ENCODE data around the gene KIF9.
"Not testable (repeated sequence)": the region's sequence is repeated elsewhere in the genome, so short reads cannot be mapped to it uniquely, and the experiment has no call there.

Gene KIF9

DNA sequence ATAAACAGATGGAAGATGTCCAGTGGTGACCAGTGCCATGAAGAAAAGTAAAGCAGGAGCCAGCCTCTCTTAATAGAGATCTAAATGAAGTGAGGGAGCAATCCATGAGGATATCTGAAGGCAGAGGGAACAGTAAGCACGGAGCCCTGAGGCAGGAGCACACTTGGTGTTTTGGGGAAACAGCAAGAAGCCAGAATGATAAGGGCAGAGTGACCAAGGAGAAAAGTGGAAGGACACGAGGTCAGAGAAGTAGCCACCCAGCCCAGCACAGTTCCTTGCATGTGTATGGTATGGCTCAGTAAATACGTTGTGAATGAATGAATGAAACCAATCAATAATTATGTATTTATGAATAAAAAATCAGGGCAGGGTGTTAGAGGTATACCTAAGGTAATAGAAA, 11.8 kb upstream of the KIF9 start:
- no peak for DNase-seq

DNA sequence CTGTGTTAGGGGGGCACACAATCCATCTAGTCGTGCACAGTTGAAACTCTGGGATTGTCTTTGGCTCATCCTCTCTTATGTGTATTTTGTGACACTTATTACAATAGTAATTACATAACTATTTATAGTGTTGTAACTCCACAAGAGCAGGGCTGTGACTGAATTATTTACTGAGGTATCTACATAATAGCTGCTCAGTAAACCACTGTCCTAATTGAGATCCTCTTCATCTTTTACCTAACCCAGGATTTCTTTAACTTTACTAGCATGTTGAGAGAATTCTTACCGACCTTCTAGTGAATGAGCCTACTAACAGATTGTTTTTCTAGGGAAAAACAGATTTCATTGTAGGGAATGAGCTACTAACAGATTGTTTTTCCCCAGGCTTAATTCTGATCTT, 11.2 kb upstream of the KIF9 start:
- DNase-seq, result no peak

DNA sequence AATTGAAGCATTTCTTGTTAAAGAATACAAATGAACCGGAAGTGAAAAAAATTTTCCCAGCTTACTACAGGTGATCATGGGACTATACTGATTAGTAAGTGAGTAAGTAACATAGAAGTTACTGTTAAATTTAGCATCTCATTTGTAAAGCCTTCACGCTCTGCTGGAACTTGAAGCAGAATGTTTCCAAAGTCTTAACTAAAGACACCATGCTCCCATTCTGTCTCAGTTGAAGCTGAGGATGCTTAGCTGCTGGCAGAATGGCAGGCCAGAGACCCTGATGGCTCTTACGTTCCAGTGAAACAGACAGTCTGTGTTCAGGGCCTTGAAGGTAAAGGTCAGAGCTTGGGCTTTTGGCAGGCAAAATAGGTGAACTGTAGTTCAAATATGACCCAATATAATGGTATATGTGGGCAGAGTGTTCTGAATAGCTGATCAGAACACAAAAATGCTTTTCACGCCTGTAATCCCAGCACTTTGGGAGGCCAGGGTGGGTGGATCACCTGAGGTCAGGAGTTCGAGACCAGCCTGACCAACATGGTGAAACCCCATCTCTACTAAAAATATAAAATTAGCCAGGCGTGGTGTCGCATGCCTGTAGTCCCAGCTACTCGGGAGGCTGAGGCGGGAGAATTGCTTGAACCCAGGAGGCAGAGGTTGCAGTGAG, 9.3 kb upstream of the KIF9 start:
- DNase-seq, result not testable (repeated sequence)

DNA sequence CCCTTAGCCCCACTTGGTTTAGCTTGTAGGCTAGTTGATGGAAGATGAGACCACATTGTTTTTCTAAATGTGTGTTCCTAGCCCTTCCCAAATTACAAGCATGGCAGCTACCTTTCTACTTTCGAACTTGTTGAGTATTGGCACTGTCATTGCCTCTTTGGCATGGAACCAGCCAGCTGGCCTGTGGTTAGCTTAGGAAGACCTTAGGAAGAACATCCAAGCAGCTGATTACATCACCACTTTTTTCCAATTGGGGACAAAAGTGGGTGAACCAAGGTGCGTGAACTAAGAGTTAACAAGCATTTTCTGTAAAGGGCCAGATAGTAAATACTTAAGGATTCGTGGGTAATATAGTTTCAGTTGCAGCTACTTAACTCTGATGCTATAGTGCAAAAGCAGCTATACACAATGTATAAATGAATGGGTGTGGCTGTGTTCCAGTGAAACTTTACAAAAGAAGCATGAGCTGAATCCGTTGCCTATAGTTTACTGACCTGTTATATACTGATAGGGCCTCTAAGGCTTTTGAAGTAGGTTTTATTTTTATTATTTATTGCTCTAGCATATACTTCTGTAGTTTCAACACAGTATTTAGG, 8.7 kb upstream of the KIF9 start:
- DNase-seq, result no peak

DNA sequence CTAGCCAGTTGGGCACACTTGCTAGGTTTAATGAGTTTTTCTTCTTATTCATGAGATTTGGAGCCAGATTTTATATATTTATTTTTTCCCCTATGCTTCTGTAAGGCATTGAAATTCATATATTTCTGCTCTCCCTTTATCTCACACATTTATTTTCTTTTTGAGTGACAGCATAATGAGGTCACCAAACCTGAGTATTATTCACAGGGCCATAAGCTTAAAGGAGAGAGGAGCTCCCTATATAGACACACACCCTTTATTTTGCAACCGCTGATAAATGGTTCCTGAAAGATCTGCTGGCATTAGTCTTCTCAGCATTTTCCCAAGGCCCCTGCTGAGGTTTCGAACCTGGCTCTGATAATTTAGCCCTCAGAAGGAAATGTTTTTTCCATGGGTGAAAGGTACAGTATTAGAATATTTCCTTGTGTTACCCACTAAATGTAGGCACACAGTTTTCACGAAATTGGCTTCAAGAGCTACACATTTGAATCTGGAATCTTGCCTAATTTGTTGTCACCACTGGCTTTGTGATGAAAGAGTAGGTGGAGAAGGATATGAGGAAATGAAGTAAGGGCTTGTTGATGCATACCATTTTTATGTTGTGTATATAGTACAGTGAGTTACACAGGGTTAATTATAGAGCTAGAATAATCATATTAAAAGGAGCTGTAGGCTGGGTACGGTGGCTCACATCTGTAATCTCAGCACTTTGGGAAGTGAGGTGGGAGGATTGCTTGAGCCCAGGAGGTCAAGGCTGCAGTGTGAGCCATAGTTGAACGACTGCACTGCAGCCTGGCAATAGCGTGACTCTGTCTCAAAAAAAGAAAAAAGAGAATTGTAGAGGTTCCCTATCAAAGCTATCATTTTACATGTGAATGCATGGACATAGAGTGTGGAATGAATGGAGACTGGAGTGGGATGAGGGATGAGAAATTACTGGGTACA, 6.6 kb upstream of the KIF9 start:
- no peak for DNase-seq

DNA sequence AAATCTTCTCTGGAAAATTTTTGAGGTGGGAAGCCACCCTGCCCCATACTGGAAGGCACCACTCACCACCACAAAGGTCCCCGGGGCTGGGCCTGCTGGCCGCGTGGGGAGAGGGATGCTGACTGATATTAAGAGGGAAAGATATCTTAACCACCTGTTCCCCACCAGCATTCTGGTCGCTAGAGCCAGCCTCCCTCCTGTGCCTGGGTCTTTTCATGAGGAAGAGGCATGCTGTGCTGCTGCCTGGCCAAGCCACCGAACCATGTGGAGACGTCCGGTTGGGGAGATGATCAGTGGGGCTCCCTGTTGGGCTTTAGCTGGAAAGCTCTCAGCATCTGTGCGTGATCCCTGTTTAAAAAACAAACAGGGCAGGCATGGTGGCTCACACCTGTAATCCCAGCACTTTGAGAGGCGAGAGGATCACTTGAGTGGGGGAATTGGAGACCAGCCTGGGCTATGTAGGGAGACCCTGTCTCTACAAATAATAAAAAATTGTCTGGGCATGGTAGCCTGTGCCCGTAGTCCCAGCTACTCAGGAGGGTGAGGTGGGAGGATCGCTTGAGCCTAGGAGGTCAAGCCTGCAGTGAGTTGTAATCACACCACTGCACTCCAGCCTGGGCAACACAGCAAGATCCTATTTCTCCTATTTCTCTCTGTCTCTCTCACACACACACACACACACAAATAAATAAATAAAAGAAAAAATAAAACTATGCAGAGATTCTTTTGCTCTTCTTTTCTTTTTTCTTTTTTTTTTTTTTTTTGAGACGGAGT, 1.2 kb upstream of the KIF9 start:
- DNase-seq, result no peak

DNA sequence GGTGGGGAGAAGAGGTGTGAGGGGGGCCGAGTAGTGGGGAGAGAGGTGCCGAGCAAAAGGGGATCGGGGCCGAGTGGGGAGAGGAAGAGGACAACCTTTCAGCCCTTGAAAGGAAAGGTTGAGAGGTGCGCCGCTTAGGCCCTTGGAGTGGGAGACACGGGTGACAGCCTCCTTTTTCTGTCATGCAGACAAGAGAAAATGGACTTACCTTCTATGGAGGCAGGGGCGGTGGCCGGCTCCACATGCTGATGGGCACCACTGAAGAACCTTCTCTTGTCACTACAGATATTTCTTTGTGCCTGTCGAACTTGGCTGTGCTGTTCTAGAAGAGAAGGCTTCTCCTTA, 566 bp upstream of the KIF9 start:
- DNase-seq, result no peak

DNA sequence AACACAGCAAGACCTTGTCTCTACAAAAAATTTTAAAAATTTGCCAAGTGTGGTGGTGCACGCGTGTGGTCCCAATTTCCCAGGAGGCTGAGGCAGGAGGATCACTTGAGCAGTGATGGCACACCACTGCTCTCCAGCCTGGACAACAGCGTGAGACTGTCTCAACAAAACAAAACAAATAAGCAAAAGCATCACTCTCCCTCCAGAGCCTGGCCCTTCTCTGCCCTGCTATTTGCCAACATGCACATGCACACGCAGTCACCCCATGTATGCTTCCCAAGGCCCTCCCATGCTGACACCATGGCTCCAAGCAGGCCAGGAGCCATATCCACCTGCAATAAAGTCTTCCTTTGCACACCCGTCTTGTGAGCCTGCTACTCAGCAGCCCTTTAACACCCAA, 2.1 kb downstream of the KIF9 start:
- no peak for DNase-seq

DNA sequence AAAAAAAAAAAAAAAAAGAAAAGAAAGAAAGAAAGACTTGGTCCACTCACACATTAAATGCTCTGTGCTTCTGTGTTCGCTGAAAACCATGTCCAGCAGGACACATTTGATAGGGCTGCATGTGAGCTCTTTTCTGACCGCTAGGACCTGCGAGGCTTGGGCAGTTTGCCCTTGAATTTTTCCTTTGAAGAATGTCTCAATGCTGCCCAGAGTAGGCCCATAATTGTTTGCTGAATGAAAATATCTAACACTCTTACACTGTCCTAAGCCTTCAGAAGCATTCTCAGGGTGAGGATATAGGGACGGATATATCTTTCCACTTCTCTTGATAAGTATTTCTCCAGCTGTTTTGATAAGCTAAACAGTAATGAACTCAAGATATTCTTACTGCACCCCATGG, 6.0 kb downstream of the KIF9 start:
- no peak for DNase-seq

DNA sequence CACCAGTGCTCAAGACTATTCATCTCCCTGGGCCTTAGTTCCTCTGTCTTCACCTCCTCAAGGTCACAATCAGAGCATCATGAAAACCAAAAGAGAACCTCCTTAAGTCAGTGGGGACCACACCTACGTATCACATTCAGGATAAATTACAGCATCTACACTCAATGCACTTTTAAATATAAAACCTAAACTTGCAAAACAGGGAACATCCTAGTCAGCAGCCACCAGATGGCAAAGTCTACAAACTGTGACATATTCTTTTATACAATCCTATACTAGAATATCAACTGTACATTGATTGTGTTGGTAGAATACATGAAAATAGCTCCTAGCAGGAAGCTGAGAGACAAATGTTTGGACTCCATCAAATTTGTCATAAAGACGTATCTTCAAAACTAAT, 7.9 kb downstream of the KIF9 start:
- no peak for DNase-seq

DNA sequence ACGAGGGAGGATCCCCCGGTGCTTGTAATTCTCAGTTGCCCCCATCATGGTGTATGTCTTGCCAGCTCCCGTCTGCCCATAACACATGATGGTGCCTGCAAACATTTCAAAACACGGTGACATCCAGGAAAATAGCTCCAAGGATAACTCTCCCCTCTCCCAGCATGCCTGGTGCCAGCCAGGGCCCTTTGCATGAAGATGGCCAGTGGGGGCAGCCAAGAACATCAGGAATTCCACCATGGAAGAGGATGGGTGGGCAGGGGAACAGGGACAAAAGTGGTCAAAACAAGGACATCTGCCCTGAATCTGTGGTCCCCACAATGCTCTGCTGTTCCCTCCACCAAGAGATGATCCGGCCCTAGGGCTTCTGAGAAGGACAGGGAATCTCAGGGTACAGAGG, 9.0 kb downstream of the KIF9 start:
- no peak for DNase-seq

DNA sequence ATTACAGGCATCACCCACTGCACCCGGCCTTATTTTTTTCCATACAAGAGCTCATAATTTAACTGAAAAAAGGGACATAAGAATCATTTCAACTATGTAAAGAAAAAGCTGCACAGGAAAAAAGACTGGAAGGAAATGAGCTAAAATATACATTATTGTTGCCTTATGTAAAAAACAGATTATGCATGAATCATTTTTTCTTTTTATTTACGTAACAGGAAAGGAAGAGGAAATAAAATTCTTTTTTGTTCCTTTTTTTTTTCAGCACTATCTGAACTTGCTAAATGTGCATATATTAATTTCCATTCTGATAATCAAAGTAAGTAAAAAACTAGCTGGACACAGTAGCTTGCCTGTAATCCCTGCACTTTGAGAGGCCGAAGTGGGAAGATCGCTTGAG, 12.1 kb downstream of the KIF9 start:
- no peak for DNase-seq

DNA sequence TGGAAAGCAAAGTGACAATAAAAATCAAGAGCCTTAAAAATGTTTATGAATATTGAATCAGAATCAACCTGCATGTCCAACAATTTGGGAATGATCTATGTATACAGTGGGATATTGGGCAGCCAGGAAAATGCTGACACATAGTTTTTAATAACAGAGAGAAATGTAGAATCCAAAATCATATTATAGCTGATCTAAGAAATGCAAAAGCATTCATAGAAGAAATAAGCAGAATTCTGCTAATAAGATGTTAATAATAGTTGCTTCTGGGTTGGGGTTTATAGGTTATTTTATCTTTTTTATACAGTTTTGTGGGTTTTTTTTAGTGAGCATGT, 15.1 kb downstream of the KIF9 start:
- no peak for DNase-seq

DNA sequence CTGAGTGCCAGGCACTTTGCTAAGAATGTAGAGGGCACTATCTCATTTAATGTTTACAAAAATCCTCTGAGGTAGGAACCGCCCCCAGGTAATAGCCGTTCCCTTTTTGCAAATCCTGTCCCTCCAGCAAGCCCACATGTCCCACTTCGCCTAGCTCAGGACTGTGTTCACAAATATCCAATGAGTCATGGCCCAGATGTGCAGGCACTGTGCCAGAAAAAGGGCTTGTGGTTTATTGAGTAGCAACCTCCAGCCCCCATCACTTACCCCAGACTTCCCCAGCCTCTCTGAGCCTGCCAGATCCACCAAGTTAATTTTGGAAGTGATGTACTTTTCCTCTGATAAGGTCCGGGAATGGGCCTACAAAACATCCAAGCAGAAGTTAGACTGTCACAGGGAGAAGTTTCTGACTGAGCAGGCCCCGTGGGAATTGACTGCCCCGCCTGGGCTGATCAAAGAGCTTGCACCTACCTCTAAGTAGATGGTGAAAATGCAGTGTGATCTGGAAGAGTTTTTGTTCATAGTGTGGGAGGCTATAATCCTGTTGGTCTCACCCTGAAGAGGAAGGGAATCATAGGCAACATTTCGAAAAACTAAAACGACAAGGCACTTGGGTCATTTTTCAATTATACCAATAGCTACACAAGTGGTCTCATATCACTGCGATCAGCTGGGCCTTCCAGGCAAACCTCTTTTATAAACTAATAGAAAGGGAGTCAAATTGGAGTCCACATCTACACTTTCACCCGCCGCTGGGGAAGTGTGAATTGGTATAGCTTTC, 15.7 kb downstream of the KIF9 start:
- DNase-seq, result peak; percentile 75

DNA sequence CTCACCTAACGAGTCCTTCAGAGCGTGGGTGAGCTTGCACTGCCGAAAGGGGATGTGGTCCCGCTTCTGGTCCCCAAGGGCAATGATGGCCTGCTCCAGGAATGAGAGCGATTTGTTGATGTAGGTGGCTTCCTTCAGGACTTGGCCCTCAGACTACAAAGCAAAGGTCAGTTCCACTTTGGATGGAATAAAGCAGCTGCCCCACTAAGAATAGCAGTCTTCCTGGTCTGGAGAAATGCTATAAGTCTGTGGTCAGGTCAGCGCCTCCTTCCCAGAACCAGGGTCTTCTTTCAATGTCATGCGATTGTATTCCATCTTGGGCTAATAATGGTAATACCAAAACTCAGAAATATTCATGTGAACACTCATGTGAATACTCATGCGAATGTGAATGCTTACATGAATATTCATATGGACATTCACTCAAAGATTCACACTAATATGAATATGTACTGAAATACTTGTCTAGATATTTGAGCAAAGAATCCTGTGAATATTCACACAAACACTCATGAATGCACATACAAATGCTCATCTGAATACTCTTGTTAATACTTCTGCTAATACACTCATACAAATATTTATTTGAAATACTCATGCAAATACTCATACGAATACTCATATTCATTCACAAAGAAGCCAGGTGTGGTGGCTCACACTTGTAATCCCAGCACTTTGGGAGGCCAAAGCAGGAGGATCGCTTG, 16.7 kb downstream of the KIF9 start:
- DNase-seq, result no peak

DNA sequence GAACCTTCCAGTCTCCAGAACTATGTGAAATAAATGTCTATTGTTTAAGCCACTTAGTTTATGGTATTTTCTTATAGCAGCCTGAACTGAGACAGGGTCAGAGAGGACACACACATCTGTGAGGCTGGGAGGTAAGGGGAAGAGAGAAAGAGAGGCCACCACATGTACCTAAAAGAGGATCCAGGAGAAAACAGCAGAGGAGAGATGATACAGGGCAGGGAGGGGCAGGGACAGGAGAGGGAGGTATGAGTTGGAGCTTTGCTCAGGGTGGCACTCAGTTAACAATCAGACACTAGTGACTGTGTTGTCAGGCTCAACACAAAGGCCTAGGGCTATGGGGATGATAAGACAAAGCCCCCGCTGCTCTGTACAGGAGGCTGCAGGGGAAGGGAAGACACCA, 17.6 kb downstream of the KIF9 start:
- no peak for DNase-seq

DNA sequence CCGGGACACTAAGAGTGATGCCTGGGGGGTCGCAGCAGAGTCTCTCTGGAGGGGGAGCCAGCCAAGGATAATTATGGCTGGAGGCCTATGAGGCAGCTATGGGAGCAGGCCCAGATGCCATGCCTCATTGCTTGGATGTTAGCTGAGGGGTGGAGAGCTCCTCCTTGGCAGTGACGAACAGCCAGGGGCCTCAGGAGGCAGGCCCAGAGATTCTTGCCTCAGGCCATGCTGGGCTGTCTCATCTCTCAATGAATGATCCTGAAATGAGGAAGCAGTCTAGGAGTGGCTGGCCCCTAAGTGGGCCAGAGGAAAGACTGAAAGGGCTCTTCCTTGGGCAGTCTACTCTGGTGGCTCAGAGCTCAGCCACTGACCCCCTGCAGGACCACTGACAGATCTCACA, 21.3 kb downstream of the KIF9 start:
- DNase-seq, result no peak

DNA sequence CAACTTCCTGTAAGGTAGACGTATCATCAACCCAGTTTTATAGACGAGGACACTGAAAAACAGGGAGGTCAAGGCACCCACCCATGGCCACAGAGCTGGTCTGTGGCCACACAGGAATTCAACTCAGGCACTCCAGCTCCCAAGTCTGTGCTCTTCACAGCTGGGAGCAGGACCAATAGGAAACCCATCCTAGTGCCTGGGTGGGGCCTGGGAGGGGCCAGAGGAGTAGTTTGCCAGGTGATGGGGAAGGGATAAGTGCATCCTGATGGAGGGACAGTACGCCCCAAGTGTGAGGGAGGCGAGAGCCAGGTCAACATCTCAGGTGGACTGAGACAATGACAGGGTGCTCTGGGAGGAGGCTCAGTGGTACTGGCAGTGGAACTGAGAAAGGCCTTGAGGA, 22.0 kb downstream of the KIF9 start:
- DNase-seq, result no peak

DNA sequence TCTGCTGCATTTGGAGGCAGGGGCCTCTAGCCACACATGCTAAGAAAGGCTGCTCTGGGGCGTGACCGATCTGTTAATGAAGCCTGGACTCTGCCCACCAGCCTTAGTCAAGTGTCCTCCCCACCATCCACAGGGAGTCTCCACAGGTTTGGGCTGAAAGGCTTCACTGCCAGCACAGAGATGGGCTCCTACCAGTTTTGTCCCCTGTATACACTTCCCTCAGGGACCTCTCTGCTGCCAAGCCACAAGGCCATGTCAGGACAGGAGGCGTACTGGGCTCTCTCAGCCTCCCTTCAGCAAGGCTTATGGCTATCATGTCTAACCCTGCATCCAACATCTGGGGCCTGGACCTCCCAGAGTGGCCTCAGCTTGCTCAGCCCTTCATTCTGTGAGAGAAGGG, 23.5 kb downstream of the KIF9 start:
- DNase-seq, result peak; percentile 19

DNA sequence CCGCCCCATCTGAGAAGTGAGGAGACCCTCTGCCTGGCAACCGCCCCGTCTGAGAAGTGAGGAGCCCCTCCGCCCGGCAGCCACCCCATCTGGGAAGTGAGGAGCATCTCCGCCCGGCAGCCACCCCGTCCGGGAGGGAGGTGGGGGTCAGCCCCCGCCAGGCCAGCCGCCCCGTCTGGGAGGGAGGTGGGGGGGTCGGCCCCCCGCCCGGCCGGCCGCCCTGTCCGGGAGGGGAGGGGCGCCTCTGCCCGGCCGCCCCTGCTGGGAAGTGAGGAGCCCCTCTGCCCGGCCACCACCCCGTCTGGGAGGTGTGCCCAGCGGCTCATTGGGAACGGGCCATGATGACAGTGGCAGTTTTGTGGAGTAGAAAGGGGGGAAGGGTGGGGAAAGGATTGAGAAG, 26.3 kb downstream of the KIF9 start:
- DNase-seq, result not testable (repeated sequence)

DNA sequence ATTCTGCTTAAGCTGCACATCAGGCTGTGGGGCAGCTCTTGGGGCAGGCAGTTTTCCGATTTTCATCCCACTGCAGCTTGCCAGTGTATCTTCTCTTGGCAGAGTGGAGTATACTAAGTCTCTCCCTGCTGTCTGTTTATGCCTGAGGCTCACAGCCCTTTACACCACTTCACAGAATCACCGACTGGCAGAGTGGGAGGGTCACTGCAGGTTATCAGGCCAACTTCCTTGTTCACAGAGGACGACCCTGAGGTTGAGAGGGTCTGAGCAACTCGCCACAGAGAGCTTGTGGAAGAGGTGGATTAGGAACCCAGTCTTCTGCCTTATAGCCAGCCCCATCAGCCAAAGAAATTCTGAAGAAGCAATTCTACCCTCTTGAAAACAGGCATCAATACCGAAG, 30.9 kb downstream of the KIF9 start:
- DNase-seq, result no peak

DNA sequence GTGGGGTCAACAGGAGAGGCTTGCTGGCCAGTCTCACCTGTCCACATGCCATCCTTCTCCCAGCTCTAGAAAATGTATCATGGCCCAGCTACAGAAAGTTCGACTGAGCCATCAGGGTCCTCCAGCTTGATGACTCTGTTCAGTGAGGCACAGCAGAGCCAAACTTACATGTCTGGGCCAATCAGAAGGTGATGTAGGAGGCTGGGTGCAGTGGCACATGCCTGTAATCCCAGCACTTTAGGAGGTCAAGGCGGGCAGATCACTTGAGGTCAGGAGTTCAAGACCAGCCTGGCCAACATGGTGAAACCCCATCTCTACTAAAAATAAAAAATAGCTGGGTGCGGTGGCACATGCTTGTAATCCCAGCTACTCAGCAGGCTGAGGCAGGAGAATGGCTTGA, 31.5 kb downstream of the KIF9 start:
- DNase-seq, result peak; percentile 16
